ENCODE results near the gene MARVELD1.

DNA sequence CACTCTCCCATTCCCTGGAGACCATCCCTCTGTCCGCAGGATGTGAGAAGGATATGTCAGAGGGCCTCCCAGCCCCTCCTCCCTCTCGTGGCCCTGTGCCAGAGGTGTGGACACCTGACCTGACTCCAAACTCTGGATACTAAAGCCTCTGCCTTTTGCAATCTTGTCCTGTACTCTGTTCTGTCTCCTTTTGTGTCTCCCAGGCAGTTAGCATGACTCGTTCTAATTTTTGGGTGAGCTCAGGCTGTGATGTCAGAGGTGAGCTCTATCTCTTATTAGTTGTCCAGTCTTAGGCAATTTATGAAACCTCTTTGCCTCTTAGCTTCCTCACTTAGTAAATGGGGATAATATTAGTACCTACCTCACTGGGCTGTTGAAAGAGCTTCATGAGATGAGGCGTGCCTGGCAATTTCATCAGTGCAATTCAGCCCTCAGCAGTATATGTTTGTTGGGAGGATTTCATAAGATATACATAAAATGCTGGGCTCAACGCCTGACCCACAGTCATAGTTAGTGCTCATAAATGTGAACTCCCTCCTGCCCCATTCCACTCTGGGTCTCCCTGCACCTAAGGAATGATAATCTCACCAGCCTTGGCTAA lies 10.9 kb downstream of the MARVELD1 start:
- TF ChIP-seq, protein P1, sequence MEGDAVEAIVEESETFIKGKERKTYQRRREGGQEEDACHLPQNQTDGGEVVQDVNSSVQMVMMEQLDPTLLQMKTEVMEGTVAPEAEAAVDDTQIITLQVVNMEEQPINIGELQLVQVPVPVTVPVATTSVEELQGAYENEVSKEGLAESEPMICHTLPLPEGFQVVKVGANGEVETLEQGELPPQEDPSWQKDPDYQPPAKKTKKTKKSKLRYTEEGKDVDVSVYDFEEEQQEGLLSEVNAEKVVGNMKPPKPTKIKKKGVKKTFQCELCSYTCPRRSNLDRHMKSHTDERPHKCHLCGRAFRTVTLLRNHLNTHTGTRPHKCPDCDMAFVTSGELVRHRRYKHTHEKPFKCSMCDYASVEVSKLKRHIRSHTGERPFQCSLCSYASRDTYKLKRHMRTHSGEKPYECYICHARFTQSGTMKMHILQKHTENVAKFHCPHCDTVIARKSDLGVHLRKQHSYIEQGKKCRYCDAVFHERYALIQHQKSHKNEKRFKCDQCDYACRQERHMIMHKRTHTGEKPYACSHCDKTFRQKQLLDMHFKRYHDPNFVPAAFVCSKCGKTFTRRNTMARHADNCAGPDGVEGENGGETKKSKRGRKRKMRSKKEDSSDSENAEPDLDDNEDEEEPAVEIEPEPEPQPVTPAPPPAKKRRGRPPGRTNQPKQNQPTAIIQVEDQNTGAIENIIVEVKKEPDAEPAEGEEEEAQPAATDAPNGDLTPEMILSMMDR (IDR thresholded peaks at IDR 0.05): no peak
- no peak for TF ChIP-seq POLR2A (IDR thresholded peaks at IDR 0.05)
